Rectal smooth muscle tissue (tissue), 1 donor: Measurements from ENCODE around the gene CCNY.

Source experiments
- H3K27ac ChIP-seq: one replicate; pipeline ENCODE4 v1.7.0; 2013; ENCODE audit warnings: low read depth, low read length, inconsistent platforms
- H3K27me3 ChIP-seq: one replicate; pipeline ENCODE4 v1.7.0; 2013; ENCODE audit warnings: low read length; ENCODE audit not compliant: control insufficient read depth, insufficient read depth
- H3K36me3 ChIP-seq: one replicate; pipeline ENCODE4 v1.7.0; 2013; ENCODE audit warnings: low read length; ENCODE audit not compliant: control insufficient read depth, insufficient read depth
- H3K4me1 ChIP-seq: one replicate; pipeline ENCODE4 v1.7.0; 2013; ENCODE audit warnings: low read length; ENCODE audit not compliant: control insufficient read depth, insufficient read depth
- H3K4me3 ChIP-seq: one replicate; pipeline ENCODE4 v1.7.0; 2013; ENCODE audit warnings: low read length
- H3K9ac ChIP-seq: one replicate; pipeline ENCODE4 v1.7.0; 2013; ENCODE audit warnings: low read length

The CCNY gene

DNA sequence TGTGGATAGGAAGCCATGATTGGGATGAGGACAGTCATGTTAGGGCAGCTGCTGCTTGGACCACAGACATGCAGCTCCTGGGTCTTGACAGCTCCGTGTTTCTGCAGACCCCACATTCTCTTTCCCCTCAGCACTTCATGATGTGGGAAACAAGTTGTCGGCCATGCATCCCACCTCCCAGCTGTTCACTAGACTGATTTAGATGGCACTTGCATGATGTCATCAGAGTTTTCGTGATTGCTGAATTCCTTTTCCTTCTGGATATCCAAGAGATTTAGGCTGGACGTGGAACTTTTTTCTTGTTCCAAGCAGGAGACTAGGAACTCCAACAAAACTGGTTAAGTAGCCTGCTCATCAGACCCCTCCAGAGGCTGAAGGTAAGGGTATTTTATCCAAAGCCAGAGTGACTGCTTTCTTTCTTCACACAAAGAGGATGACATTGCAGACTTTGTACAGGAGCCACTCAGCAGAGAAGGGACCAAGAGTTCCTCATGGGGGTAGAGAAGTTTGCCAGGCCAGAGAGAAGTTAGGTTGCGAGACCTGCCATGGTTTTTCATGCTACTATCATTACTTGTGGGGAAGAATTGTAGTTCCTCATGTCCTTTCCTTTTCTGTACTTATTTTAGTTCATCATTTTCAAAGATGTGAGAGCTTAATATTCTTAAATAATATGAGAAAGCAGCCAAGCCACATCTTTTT is 151.2 kb downstream of the CCNY start:
- Histone ChIP-seq H3K36me3 (no peaks in the 10 kb centered on the region), H3K9ac (no peak overlapping the region), H3K27ac (no peak overlapping the region)

DNA sequence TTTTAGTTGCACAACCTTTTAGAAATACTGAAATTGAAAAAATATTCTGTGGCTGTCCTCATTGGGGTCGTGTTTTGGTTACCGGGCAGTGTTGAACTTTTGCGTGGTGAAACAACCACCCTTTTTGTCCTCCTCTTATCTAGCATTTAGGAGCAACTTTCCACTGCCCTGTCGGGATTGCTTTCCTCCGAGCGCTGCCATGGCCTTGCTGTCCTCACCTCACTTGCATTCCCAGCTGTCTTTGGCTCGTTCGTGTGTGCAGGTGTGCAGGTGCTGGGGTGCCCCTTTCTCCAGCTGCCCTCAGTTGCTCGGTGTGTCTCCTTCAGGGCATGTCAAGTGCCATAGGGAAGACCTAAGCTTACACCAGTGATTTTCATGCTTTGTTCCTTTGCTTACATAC is 151.9 kb downstream of the CCNY start:
- H3K36me3 ChIP-seq = no peaks in the 10 kb centered on the region
- peaks cover 4% of the 10 kb centered on the region for H3K4me1 ChIP-seq
- no peak overlapping the region for H3K4me3 ChIP-seq
- no peaks in the 10 kb centered on the region for H3K27me3 ChIP-seq
- no peak overlapping the region for H3K27ac ChIP-seq
- H3K9ac ChIP-seq = no peak overlapping the region

More for the DNA sequence above, 151.2 kb downstream of the CCNY start:
- H3K4me1 ChIP-seq = no peaks in the 10 kb centered on the region
- H3K27me3 ChIP-seq = no peaks in the 10 kb centered on the region
- H3K4me3 ChIP-seq = no peak overlapping the region

DNA sequence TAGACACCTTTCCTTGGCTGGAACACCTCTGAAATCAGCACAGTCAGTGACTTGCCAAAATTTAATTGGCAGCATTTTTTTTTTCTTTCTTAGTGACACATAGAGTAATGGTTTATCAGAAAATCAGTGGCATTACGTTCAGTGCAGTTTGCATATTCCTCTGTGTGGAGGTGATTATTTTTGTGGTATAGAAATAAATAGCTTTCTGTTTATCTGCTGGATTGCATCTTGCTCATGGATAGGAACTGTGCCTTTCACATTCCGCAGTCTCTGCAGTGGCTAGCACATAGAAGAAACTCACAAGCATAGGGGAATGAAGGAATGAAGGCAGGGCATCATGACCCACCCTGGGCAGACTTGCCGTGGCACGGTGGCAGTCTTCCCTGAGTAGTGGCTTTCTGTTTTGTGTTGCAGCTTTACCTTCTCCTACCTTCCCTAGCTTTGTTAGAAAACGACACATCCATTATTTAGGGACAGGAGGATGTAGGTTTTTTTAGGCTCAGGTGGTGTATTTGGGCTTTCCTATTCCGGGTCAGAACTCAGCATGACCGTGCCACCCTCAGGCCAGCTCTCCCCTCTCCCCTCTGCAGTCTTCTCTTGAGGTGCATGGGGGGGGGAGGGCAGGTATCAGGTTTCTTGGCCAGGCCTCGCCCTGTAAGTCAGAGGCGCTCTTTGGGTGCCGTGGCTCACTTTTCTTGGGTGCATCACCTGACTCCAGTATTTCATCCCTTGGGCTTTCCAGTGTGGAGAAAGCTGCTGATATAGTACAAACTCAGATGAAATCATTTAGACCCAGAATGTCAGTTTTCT is 156.3 kb downstream of the CCNY start:
- Histone ChIP-seq H3K27me3 (no peaks in the 10 kb centered on the region), H3K4me3 (no peak overlapping the region), H3K36me3 (no peaks in the 10 kb centered on the region), H3K9ac (no peak overlapping the region), H3K27ac (no peak overlapping the region), H3K4me1 (peaks cover 13% of the 10 kb centered on the region)

DNA sequence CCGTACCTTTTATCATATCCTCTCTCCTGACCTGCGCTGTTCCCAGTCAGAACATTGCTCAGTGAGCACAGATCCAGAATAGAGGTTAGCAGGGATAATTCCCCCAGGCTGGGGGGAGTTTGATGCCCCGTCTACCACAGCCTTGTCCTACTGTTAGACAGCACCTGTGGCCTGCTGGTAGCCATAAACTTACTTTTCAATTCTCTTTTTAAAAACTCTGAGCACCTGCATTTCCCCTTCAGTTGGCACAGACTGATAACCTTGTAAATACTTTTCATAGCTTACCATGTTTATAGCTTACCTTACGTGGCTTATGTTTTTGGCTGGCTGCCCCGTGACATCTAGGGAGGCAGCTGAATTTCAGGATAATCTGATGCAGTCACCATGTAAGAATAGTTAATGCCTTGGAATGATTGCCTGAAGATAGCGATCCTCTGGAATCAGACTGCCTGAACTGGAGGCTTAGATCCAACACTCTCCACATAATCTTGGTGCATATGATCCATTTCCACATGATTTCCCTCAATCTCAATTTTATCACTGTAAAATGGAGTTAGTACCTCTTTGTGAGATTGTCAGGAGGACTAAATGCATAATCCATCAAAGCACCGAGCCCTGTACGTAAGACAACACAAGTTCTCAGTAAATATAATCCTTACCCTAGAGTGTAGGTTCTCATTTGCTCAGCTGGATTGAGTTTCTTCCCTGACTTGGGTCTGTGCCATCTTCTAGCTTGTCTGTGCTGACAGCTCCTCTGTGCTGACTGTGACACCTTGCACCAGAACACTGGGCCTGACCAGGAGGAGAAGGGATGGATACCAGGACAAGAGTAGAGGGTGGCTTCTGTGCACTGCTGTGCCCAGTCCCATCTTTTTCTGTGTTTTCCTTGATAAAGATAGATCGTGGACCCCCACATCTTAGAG is 157.1 kb downstream of the CCNY start:
- H3K27me3 ChIP-seq = no peaks in the 10 kb centered on the region
- H3K9ac ChIP-seq = no peak overlapping the region
- H3K36me3 ChIP-seq = no peaks in the 10 kb centered on the region
- no peak overlapping the region for H3K27ac ChIP-seq
- H3K4me1 ChIP-seq = peaks cover 13% of the 10 kb centered on the region
- no peak overlapping the region for H3K4me3 ChIP-seq

DNA sequence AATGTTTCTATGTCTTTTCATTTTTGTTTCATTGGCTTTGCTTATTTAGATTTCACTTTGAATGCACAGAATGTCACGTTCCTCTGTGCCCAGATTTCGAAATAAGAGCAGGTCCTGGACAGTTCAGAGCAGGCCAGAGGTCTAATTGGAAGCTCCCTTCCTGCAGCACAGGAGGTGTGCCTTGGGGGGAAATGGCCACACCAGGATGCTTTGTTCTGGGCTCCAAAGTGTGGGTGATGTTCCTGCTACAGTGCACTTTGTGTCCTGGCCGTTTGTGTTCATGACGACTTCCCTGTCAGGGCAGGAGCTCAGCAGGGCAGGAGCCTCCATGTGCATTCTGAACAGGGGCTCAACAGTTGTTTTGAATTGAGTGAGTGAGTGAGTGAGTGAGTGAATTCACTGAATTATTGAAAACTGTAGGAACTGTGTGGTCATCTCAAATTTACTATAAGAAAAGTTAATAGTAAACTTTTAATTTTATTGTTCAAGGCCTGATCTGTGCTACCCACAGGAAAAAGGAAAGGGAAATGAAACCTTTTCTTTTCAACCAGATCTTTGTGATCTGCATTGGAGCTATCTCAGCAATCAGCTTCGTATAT is 159.3 kb downstream of the CCNY start:
- peaks cover 13% of the 10 kb centered on the region for H3K4me1 ChIP-seq
- H3K9ac ChIP-seq = no peak overlapping the region
- H3K4me3 ChIP-seq = no peak overlapping the region
- H3K27me3 ChIP-seq = no peaks in the 10 kb centered on the region
- H3K27ac ChIP-seq = no peak overlapping the region
- H3K36me3 ChIP-seq = no peaks in the 10 kb centered on the region

DNA sequence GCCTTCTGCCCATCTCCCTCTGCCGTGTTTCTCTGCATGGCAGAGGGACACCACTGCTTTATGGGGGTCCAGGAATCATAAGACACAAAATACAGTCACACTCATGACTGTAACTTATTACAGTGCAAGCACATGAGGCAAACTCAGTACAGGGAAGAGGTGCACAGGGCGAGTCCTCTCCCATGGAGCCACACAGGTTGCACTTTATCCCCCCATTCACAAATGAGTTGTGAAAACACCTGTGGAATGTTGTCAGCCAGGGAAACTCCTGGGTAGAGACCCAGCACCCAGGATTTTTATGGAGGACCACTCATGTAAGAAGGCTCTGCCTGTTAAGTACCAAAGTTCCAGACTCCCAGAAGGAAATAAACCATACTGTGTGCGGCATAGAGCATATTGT is 161.6 kb downstream of the CCNY start:
- H3K4me1 ChIP-seq = peaks cover 12% of the 10 kb centered on the region
- H3K4me3 ChIP-seq = no peak overlapping the region
- H3K36me3 ChIP-seq = no peaks in the 10 kb centered on the region
- no peaks in the 10 kb centered on the region for H3K27me3 ChIP-seq
- H3K9ac ChIP-seq = no peak overlapping the region
- H3K27ac ChIP-seq = no peak overlapping the region

DNA sequence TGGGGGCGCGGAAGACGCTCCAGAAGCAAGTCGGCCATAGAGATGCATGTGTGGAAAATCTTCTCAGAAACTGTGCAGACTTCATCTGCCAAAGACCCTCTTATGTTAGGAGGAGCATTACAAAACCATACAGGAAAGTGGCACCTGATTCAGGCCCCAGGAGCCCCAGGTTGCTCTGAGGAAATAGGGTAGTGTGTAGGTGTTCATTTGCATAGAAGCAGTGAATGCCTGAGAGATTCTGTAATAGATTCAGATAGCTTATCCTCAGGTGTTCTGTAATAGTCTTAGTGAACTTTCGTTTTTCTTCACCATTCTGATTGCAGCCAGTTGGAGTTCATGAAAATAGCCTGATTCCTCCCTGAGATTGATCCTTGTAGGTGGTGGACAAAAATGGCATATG is 162.4 kb downstream of the CCNY start:
- Histone ChIP-seq H3K4me3 (no peak overlapping the region), H3K36me3 (no peaks in the 10 kb centered on the region), H3K27ac (no peak overlapping the region), H3K4me1 (peaks cover 4% of the 10 kb centered on the region), H3K9ac (no peak overlapping the region), H3K27me3 (no peaks in the 10 kb centered on the region)

DNA sequence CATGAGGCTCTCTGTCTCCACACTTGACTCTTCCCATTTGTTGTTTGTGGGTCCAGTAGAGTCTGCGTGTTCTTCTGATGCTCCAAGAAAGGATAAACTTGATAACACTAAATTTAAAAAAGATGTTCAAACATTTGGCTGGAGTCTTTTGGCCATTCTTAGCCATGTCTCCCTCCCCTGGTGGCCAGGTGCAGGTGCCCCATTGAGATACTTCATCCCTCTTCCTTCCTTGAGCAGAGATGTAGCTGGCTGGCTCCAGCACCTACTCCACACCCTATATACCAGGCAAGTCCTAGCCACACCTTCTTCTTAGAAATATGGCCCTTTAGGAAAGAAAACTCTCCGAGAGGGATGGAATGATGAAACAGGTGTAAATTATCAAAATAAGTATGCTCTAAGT is 165.6 kb downstream of the CCNY start:
- Histone ChIP-seq H3K9ac (no peak overlapping the region), H3K4me3 (no peak overlapping the region), H3K27ac (no peak overlapping the region), H3K4me1 (no peaks in the 10 kb centered on the region), H3K27me3 (no peaks in the 10 kb centered on the region), H3K36me3 (no peaks in the 10 kb centered on the region)

DNA sequence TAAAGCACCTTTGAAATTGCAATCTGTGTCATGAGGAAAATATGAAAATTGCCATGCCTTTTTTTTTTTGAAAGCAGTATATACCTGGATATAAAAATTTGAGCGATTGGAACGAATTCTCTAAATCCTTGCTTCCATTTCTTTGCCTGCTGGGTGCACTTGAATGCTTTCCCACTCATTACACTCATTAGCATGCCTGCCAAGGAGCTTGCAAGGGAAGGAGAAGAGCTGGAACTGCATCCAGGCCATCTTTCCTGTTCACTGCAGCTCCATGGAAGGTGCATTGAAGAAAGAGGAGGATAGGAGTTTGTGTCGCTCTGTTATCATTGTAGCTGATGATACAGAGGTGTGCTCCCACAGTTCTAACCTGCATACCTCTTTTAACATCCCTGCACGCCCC is 166.4 kb downstream of the CCNY start:
- Histone ChIP-seq H3K27me3 (no peaks in the 10 kb centered on the region), H3K36me3 (no peaks in the 10 kb centered on the region), H3K4me3 (no peak overlapping the region), H3K27ac (no peak overlapping the region), H3K9ac (no peak overlapping the region), H3K4me1 (no peaks in the 10 kb centered on the region)

DNA sequence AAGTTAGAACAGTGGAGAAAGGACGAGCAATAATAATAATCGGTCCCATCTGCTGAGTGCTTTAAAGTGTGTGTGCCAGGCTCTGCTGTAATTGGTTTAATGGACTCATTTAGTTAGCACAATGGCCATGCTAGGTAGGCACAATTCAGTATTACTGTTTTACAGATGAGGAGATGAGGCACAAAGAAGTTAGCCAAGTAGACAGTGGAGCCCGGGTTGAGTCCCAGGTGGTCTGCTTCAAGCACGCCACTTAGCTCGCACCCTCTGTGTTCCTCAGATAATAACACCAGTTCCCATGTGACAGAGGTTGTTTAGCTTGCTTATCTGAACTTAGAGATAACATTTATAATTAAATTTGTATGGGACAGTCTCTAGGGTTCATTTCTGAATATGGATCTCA is 167.3 kb downstream of the CCNY start:
- H3K36me3 ChIP-seq = no peaks in the 10 kb centered on the region
- H3K27me3 ChIP-seq = no peaks in the 10 kb centered on the region
- no peak overlapping the region for H3K4me3 ChIP-seq
- no peak overlapping the region for H3K27ac ChIP-seq
- no peak overlapping the region for H3K9ac ChIP-seq
- H3K4me1 ChIP-seq = no peaks in the 10 kb centered on the region

DNA sequence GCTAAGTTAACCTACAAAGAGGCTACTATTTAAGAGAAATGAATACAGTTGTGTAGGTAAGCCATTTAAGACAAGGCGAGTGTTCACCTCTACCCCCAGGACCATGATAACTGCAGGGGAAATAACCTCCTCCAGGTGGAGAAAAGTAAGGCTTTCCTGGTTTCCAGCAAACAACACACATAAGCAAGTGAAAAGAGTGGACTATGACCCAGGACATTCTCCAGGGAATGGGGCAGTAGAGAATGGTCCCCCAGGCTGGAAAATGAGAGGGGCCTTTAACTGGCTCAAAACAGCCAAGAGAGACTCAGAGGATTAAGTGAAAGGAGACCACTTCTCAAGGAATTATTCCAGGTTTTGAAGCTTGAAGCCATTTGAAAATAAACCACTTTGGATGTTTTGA is 167.8 kb downstream of the CCNY start:
- Histone ChIP-seq H3K36me3 (no peaks in the 10 kb centered on the region), H3K27me3 (no peaks in the 10 kb centered on the region), H3K4me3 (no peak overlapping the region), H3K4me1 (no peaks in the 10 kb centered on the region), H3K9ac (no peak overlapping the region), H3K27ac (no peak overlapping the region)
